HG03575 (cell line): ENCODE data around the gene FOXC2.
"Not testable (repeated sequence)": the region's sequence is repeated elsewhere in the genome, so short reads cannot be mapped to it uniquely, and the experiment has no call there.

Source experiments
- ATAC-seq: cut with Tn5 transposase; IDR thresholded peaks from one replicate; pipeline ENCODE4 v1.9.1; 2021; ENCODE audit not compliant: unreplicated experiment, insufficient number of reproducible peaks, low FRiP score; ENCODE audit errors: extremely low read depth

FOXC2 gene

DNA sequence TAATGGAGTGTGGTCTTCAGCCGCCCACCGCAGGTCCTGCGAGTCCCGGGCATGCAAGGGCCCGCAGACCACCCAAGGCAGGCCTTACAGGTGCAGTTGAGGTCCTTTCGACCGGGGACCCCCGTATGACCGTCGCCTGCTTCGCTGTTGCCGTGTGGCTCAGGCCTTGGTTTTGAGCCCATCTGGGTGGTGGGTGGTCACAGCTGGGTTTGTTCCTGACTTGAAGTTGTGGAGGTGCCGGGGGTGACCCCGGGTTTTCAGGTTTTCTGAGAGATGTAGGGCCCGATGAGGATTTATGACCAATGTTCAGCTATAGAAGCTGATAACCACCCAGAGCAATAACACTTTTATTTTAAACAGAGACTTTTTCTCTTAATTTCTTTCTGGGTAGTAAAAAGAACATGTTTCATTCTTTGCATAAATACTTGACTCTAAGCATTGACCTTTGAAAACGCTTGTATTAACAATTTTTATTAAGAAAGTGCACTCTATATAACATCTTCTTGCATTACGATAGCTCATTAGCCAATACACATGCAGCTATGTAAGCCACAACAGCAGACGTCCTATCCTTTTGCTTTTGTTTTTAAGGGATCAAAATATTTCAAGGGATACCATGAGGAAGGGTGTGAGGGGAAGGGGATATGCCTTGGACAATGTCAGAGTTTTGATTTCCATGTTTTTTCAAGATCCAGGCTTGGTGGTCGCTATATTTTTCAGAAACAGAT, 13.6 kb downstream of the FOXC2 start:
- ATAC-seq: no peak

DNA sequence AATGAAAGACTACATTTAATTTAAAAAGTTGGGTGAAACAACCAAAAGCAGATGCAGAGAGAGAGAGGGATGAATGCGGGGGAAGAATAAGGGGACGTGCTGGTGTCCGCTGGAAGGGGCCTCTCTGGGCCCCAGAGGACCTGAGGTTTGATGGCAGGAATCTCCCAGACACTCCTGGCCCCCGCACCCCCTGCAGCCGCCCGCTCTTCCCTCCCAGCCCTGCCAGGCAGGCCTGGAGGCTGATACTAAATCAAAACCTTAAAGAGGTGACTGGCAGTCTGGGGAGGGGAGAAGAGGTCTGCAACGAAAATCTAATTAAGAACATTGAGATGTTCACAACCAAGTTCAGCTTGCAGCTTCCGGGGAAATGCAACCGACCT, 14.2 kb downstream of the FOXC2 start:
- ATAC-seq: no peak

GRCh38 chr16:86581458-86581857, 14.8 kb downstream of the FOXC2 start:
- ATAC-seq: no peak

GRCh38 chr16:86584071-86584685, 17.5 kb downstream of the FOXC2 start:
- ATAC-seq: no peak

GRCh38 chr16:86584726-86585721, 18.4 kb downstream of the FOXC2 start:
- no peak for ATAC-seq

DNA sequence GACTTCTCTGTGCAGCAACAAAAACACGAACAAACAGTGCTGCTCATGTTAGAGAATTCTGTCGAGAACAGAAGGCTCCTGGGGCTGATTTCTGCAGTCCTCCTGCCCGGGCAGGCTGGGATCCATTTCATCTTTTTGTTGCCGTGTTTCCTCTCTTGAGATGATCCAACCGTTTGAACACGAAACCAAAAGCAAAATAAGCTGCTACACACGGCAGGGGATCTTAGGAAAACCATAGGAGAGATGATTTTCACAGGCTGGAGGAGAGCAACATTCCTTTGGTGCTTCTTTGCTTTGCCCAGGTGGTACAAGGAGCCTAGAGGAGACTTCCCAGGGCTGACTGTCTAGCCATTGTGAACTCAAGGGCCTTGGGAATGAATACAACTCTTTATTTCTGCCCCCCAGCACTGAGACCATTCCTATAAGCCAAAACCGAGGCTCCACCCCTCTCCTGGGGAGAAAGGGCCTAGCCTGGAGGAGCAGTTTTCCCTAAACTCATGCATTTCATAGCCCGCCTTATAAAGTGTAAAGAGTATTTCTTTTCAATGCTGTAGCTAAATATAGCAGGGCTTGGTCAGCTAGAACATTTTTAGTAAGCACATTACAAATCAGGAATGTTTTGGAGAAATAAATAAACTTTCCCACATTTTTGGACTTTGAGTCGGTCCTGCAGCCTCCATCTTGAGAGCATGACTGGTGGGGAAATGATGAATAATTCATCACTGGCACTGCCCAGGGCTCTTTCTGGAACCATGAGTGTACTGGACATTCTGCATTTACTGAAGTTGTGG, 19.4 kb downstream of the FOXC2 start:
- no peak for ATAC-seq

GRCh38 chr16:86587487-86587886, 20.9 kb downstream of the FOXC2 start:
- no peak for ATAC-seq

DNA sequence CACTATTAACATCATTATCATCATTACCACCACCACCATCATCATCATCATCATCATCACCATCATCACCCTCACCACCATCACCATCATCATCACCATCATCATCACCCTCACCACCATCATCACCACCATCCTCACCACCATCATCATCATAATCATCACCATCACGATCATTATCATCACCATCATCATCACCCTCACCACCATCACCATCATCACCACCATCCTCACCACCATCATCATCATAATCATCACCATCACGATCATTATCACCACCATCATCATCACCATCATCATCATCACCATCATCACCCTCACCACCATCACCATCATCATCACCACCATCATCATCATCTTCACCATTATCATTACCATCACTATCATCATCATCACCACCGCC, 21.3 kb downstream of the FOXC2 start:
- not testable (repeated sequence) for ATAC-seq

- ATAC-seq: no peak
These were observed 24.0 kb downstream of the FOXC2 start for GRCh38 chr16:86590501-86591144.

GRCh38 chr16:86591270-86591669, 24.6 kb downstream of the FOXC2 start:
- no peak for ATAC-seq

GRCh38 chr16:86593913-86594620, 27.4 kb downstream of the FOXC2 start:
- no peak for ATAC-seq

GRCh38 chr16:86594721-86595120, 28.1 kb downstream of the FOXC2 start:
- ATAC-seq: no peak

GRCh38 chr16:86595983-86596605, 29.5 kb downstream of the FOXC2 start:
- ATAC-seq: no peak

DNA sequence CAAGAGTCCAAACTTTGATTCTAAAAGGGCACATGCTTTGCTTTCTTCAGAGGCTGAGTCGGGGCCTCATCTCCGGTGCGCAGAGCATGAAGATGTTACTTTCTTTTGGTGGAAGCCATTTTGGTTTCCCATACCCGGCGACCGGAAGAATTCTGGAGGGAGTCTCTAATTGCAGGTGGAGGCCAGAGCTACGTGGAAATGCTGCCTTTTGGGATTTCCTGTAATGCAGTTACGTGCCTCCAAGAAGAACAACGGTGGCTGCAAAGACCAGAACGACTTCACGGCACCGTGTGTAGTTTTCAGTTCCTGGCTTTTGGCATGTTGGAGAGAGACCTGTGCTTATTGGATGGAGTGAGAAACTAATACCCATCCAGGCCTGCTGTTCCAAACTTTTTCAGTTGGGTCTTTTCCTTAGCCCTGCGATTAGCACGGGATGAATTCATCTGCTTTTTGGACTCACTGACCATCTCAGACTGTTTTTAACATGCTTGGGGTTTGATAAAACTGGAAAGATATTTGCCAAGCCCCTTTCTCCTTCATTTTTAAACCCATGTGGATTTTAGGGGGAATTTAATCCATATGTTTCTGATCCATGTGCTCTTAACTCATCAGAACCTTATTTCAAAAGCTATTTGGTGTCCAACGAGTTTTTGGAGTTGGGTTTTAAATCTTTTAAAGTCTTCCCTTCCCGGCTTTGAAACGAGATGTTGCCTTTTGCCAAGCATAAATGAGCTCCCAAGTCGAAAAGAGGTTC, 30.7 kb downstream of the FOXC2 start:
- no peak for ATAC-seq

GRCh38 chr16:86597880-86598606, 31.4 kb downstream of the FOXC2 start:
- no peak for ATAC-seq
